Measurements from ENCODE around the gene PDE4D.

DNA sequence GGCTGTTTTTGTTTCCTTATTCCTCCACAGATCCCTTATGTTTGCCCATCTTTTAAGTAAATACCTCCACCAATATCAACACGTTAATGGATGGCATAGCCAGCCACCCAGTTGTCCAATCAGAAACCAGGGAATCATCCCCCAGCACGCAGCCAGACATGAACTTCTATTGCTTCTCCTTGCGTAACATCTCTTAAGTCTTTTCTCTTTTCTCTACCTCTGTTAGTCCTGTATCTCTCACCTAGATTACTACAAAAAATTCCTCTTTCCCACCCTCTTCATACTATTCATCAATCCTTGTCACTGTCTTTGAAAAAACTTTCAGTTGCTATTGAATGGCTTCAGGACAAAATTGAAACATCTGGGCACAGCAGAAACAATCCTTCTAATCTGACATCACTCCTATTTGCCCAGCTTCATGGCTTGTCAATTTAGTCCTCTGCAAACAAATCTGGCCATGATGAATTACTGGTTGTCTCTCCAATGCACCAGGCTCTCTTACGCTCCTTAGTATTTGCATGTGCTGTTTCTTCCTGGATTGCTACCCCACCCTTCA, 961.4 kb downstream of the PDE4D start:
- no peak for TF ChIP-seq POLR2A (IDR thresholded peaks at IDR 0.05)
- TF ChIP-seq, protein P1, sequence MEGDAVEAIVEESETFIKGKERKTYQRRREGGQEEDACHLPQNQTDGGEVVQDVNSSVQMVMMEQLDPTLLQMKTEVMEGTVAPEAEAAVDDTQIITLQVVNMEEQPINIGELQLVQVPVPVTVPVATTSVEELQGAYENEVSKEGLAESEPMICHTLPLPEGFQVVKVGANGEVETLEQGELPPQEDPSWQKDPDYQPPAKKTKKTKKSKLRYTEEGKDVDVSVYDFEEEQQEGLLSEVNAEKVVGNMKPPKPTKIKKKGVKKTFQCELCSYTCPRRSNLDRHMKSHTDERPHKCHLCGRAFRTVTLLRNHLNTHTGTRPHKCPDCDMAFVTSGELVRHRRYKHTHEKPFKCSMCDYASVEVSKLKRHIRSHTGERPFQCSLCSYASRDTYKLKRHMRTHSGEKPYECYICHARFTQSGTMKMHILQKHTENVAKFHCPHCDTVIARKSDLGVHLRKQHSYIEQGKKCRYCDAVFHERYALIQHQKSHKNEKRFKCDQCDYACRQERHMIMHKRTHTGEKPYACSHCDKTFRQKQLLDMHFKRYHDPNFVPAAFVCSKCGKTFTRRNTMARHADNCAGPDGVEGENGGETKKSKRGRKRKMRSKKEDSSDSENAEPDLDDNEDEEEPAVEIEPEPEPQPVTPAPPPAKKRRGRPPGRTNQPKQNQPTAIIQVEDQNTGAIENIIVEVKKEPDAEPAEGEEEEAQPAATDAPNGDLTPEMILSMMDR (IDR thresholded peaks at IDR 0.05), result no peak

All from esophagus squamous epithelium (tissue), 4 donors.